ENCODE measurements around the gene FUT6. TPM values are rescaled to one million over a fixed set of nuclear protein-coding genes. Genes with fewer than 3 reads are reported as not detected.

Gene FUT6
- total RNA-seq, 4 donors from 2014 or later: 0.25 to 1.4 TPM; not detected in 2

- DNase-seq (ENCODE audit: low spot score in 2 of 2): no peak
- 74% methylated on average over 9 of the region's 9 CpGs for WGBS
- Histone ChIP-seq H3K4me3 (no peak overlapping the region), H3K4me1 (peaks cover 12% of the 10 kb centered on the region), H3K36me3 (no peaks in the 10 kb centered on the region), H3K27me3 (peaks cover 8% of the 10 kb centered on the region), H3K9me3 (no peaks in the 10 kb centered on the region), H3K27ac (no peak overlapping the region)
- TF ChIP-seq POLR2AphosphoS5 (IDR thresholded peaks at IDR 0.05): no peak
- no peak for TF ChIP-seq POLR2A (IDR thresholded peaks at IDR 0.05)
- no peak for TF ChIP-seq CTCF (IDR thresholded peaks at IDR 0.05)
- TF ChIP-seq EP300 (IDR thresholded peaks at IDR 0.05): no peak
Measured at GRCh38 chr19:5809053-5809452, 30.4 kb downstream of the FUT6 start.

- no peak for TF ChIP-seq CTCF (IDR thresholded peaks at IDR 0.05)
- Histone ChIP-seq H3K27ac (no peak overlapping the region), H3K9me3 (no peaks in the 10 kb centered on the region), H3K27me3 (peaks cover 8% of the 10 kb centered on the region), H3K4me1 (peaks cover 19% of the 10 kb centered on the region), H3K36me3 (no peaks in the 10 kb centered on the region), H3K4me3 (no peak overlapping the region)
- 85% methylated on average over 18 of the region's 21 CpGs for WGBS
- DNase-seq (ENCODE audit: low spot score in 2 of 2): no peak
Measured at GRCh38 chr19:5808120-5808816, 31.2 kb downstream of the FUT6 start.

- 96% methylated on average over 5 of the region's 5 CpGs for WGBS
- Histone ChIP-seq H3K9me3 (no peaks in the 10 kb centered on the region), H3K4me1 (peaks cover 28% of the 10 kb centered on the region), H3K36me3 (no peaks in the 10 kb centered on the region), H3K27me3 (peaks cover 16% of the 10 kb centered on the region), H3K4me3 (no peak overlapping the region), H3K27ac (no peak overlapping the region)
- no peak for TF ChIP-seq CTCF (IDR thresholded peaks at IDR 0.05)
- no peak for TF ChIP-seq POLR2AphosphoS5 (IDR thresholded peaks at IDR 0.05)
- TF ChIP-seq POLR2A (IDR thresholded peaks at IDR 0.05): no peak
- TF ChIP-seq EP300 (IDR thresholded peaks at IDR 0.05): no peak
- DNase-seq (ENCODE audit: low spot score in 2 of 2): no peak
Measured at GRCh38 chr19:5806905-5807304, 32.6 kb downstream of the FUT6 start.

GRCh38 chr19:5806133-5806489 lies 33.4 kb downstream of the FUT6 start:
- no peaks in the 10 kb centered on the region for H3K9me3 ChIP-seq
- no peaks in the 10 kb centered on the region for H3K36me3 ChIP-seq
- H3K27ac ChIP-seq: peak overlapping the region; percentile 55
- peaks cover 35% of the 10 kb centered on the region for H3K4me1 ChIP-seq
- H3K4me3 ChIP-seq: no peak overlapping the region
- TF ChIP-seq CTCF (IDR thresholded peaks at IDR 0.05) (no peak), EP300 (IDR thresholded peaks at IDR 0.05) (no peak), POLR2AphosphoS5 (IDR thresholded peaks at IDR 0.05) (no peak), POLR2A (IDR thresholded peaks at IDR 0.05) (no peak)
- H3K27me3 ChIP-seq: peaks cover 16% of the 10 kb centered on the region
- WGBS: 43% methylated on average over 6 of the region's 6 CpGs
- no peak for DNase-seq (ENCODE audit: low spot score in 2 of 2)

- Histone ChIP-seq H3K27ac (peak overlapping the region; percentile 55), H3K27me3 (peaks cover 16% of the 10 kb centered on the region)
- DNase-seq (ENCODE audit: low spot score in 2 of 2): no peak
Measured at GRCh38 chr19:5805462-5806132, 33.9 kb downstream of the FUT6 start.

More at GRCh38 chr19:5805462-5806132, 33.9 kb downstream of the FUT6 start:
- TF ChIP-seq CTCF (IDR thresholded peaks at IDR 0.05): peak; percentile 28 to 79
- no peak for TF ChIP-seq POLR2AphosphoS5 (IDR thresholded peaks at IDR 0.05)
- no peak for TF ChIP-seq EP300 (IDR thresholded peaks at IDR 0.05)
- TF ChIP-seq POLR2A (IDR thresholded peaks at IDR 0.05): no peak
- Histone ChIP-seq H3K36me3 (no peaks in the 10 kb centered on the region), H3K9me3 (no peaks in the 10 kb centered on the region), H3K4me3 (peak overlapping the region; percentile 36), H3K4me1 (peaks cover 39% of the 10 kb centered on the region)
- under 1% methylated on average over 22 of the region's 46 CpGs for WGBS
